K562 (cell line): ENCODE results near the gene NR1H3. TPM values are rescaled to one million over a fixed set of nuclear protein-coding genes. Genes with fewer than 3 reads are reported as not detected.

ENCODE experiments used
- ATF7 ChIP-seq: fragments of 450-650 bp; IDR thresholded peaks from 2 replicates; pipeline ENCODE4 v1.7.1; 2014; ENCODE audit warnings: mild to moderate bottlenecking, moderate library complexity
- BCL6 ChIP-seq: fragments of 250-450 bp; sonication (Bioruptor Pico); IDR thresholded peaks from 2 replicates; pipeline ENCODE4 v1.4.0; 2020
- CHD1 ChIP-seq: fragments of 200-600 bp; sonication (generic); IDR thresholded peaks from one replicate; pipeline ENCODE4 v1.6.1; 2012; ENCODE audit warnings: mild to moderate bottlenecking, moderate library complexity, low read length, inconsistent platforms
- CREM ChIP-seq: IDR thresholded peaks from 2 replicates; pipeline ENCODE4 v1.6.1; 2014; ENCODE audit warnings: antibody characterized with exemption, low read depth
- FOXJ3 ChIP-seq: sonication (generic); formaldehyde crosslinking; IDR thresholded peaks from 2 replicates; pipeline ENCODE4 v1.4.0; 2020; ENCODE audit warnings: mild to moderate bottlenecking, missing genetic modification reagents
- HBP1 ChIP-seq: fragments of 450-650 bp; formaldehyde crosslinking; IDR thresholded peaks from 2 replicates; pipeline ENCODE4 v1.4.0; 2022; ENCODE audit warnings: missing genetic modification characterization
- MAZ ChIP-seq, 2 experiments: fragments of 450-650 bp in 1 of 2; sonication (generic) in 1 of 2; formaldehyde crosslinking; IDR thresholded peaks in 1 of 2; conservative IDR thresholded peaks in 1 of 2; 2 replicates each; pipeline versions ENCODE4 v1.4.0 to v1.5.0; 2020; ENCODE audit warnings: mild to moderate bottlenecking in 1 of 2, missing genetic modification reagents in 1 of 2
- MBD2 ChIP-seq: sonication (generic); IDR thresholded peaks from 2 replicates; pipeline ENCODE4 v1.6.1; 2016; ENCODE audit warnings: low read depth, borderline replicate concordance
- NFRKB ChIP-seq: fragments of 450-650 bp; IDR thresholded peaks from 2 replicates; pipeline ENCODE4 v1.6.1; 2016; ENCODE audit warnings: low read depth
- PHF20 ChIP-seq: fragments of 450-650 bp; IDR thresholded peaks from 2 replicates; pipeline ENCODE4 v1.6.1; 2018; ENCODE audit not compliant: partially characterized antibody
- RBM34 ChIP-seq: fragments of 200-400 bp; formaldehyde crosslinking; IDR thresholded peaks from 2 replicates; pipeline ENCODE4 v1.6.1; 2018; ENCODE audit warnings: low read length, borderline replicate concordance; ENCODE audit not compliant: insufficient read depth
- RFX1 ChIP-seq: fragments of 450-650 bp; IDR thresholded peaks from 2 replicates; pipeline ENCODE4 v1.6.1; 2016; ENCODE audit warnings: mild to moderate bottlenecking, moderate library complexity
- SLC30A9 ChIP-seq: fragments of 250-450 bp; sonication (Bioruptor Pico); IDR thresholded peaks from 2 replicates; pipeline ENCODE4 v1.8.0; 2022; ENCODE audit warnings: mild to moderate bottlenecking, moderate library complexity
- SMAD4 ChIP-seq: fragments of 250-450 bp; sonication (Bioruptor Pico); conservative IDR thresholded peaks from 2 replicates; pipeline ENCODE4 v1.8.0; 2021; ENCODE audit warnings: inconsistent platforms, mild to moderate bottlenecking, moderate library complexity
- SRF ChIP-seq, 2 experiments: fragments of 250-450, 450-650 bp in 1 of 2; sonication (Bioruptor Pico) in 1 of 2; sonication (generic) in 1 of 2; formaldehyde crosslinking; IDR thresholded peaks; 2 replicates each; pipeline versions ENCODE4 v1.5.0 to v1.5.1; 2020 to 2022; ENCODE audit warnings: mild to moderate bottlenecking in 1 of 2, missing genetic modification reagents in 1 of 2
- TAL1 ChIP-seq: fragments of 450-650 bp; IDR thresholded peaks from 2 replicates; pipeline ENCODE4 v1.6.1; 2016; ENCODE audit warnings: mild to moderate bottlenecking
- TFE3 ChIP-seq: fragments of 450-650 bp; formaldehyde crosslinking; IDR thresholded peaks from 2 replicates; pipeline ENCODE4 v1.4.0; 2020; ENCODE audit warnings: mild to moderate bottlenecking, mixed read lengths
- TGIF2 ChIP-seq: sonication (generic); formaldehyde crosslinking; IDR thresholded peaks from 2 replicates; pipeline ENCODE4 v1.8.1; 2022; ENCODE audit warnings: mild to moderate bottlenecking, missing genetic modification reagents, moderate library complexity
- U2AF2 ChIP-seq: fragments of 200-400 bp; formaldehyde crosslinking; optimal IDR thresholded peaks from 2 replicates; pipeline ENCODE3; 2017; ENCODE audit warnings: low read depth, mild to moderate bottlenecking, low read length
- YY1 ChIP-seq, 3 experiments: IDR thresholded peaks; 2 replicates each; pipeline ENCODE4 v1.6.1; 2011; ENCODE audit warnings: low read length in 2 of 3, mild to moderate bottlenecking in 2 of 3, moderate library complexity in 2 of 3, borderline replicate concordance in 1 of 3, control low read depth in 1 of 3, low read depth in 1 of 3; ENCODE audit not compliant: insufficient read depth in 3 of 3, insufficient replicate concordance in 2 of 3, control insufficient read depth in 1 of 3, insufficient read length in 1 of 3; ENCODE audit errors: extremely low read depth in 1 of 3
- ZNF311 ChIP-seq: fragments of 250-450 bp; sonication (Bioruptor Pico); IDR thresholded peaks from 2 replicates; pipeline ENCODE4 v1.4.0; 2020; ENCODE audit warnings: mild to moderate bottlenecking, moderate library complexity
- ZNF589 ChIP-seq: fragments of 200-800 bp; sonication (Bioruptor generic); IDR thresholded peaks from 2 replicates; pipeline ENCODE4 v1.6.1; 2016; ENCODE audit warnings: low read depth, missing genetic modification characterization, missing compliant biosample characterization
- ZNF668 ChIP-seq: fragments of 250-450 bp; sonication (Bioruptor Pico); IDR thresholded peaks from 2 replicates; pipeline ENCODE4 v1.8.0; 2022; ENCODE audit warnings: mild to moderate bottlenecking, inconsistent platforms
- ZNF764 ChIP-seq: fragments of 250-450 bp; sonication (Bioruptor Pico); IDR thresholded peaks from 2 replicates; pipeline ENCODE4 v1.4.0; 2020; ENCODE audit warnings: low read depth, mild to moderate bottlenecking, moderate library complexity
- polyA plus RNA-seq, 8 experiments: library from polyadenylated mRNA; depleted of rRNA in 4 of 8; stranded (reverse) in 5 of 8; unstranded in 3 of 8; fragments of >200 nt; fragmentation: Nextera tagmentation in 2 of 8; fragmentation: Illumina TruSeq in 1 of 8; extraction: Ambion mirVana in 2 of 8; extraction: Trizol in 1 of 8; gene quantifications; 2 replicates each; pipeline versions ENCODE4 v1.2.1 to v1.2.3, GENCODE V29; 2011 to 2014; ENCODE audit warnings: inconsistent platforms in 1 of 8, missing spikeins in 1 of 8
- total RNA-seq, 7 experiments: library from RNA; depleted of rRNA in 6 of 7; stranded (reverse); fragments of >200 nt in 6 of 7; fragmentation: Illumina TruSeq in 2 of 7; extraction: Trizol in 2 of 7; gene quantifications; 2 replicates each; pipeline versions ENCODE4 v1.2.1 to v1.2.3, GENCODE V29; 2011 to 2021; ENCODE audit warnings: low replicate concordance in 1 of 7
- TF ChIP-seq, protein P1 (sequence below), 3 experiments: fragments of 200-800 bp in 1 of 3; sonication (Bioruptor generic) in 1 of 3; sonication (generic) in 1 of 3; formaldehyde crosslinking in 1 of 3; IDR thresholded peaks; 2 replicates each; pipeline versions ENCODE4 v1.6.1 to v1.8.0; 2016 to 2022; ENCODE audit warnings: mild to moderate bottlenecking in 2 of 3, missing compliant biosample characterization in 2 of 3, missing genetic modification characterization in 2 of 3, missing genetic modification reagents in 1 of 3

The NR1H3 gene
- total and polyA plus RNA-seq, 9 of the 15 experiments (the other 6 are each of a cell fraction or from before 2014, with no cell fraction given) = 8.2 to 26.0 (median 11.9) TPM

DNA sequence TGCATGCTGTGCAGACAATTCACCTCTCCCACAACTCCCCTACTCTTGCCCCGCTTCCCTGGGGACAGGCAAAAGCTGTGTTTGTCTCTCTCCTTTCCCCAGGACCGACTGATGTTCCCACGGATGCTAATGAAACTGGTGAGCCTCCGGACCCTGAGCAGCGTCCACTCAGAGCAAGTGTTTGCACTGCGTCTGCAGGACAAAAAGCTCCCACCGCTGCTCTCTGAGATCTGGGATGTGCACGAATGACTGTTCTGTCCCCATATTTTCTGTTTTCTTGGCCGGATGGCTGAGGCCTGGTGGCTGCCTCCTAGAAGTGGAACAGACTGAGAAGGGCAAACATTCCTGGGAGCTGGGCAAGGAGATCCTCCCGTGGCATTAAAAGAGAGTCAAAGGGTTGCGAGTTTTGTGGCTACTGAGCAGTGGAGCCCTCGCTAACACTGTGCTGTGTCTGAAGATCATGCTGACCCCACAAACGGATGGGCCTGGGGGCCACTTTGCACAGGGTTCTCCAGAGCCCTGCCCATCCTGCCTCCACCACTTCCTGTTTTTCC is 10.7 kb downstream of the NR1H3 start (continued):
- TF ChIP-seq MBD2 (no peak), ZNF589 (0 out of 2 replicates have a peak, but pooled peaks have one; percentile 10), HBP1 (no peak), CHD1 (no peak), ZNF764 (CRISPR knock-in tag) (no peak), TGIF2 (CRISPR knock-in tag) (no peak), SMAD4 (no peak; the same call in 1 of the 2 replicates), YY1 (IDR thresholded peaks at IDR 0.05; ENCODE audit: borderline replicate concordance in 1 of 3, control insufficient read depth in 1 of 3, extremely low read depth in 1 of 3, insufficient read depth in 3 of 3, insufficient read length in 1 of 3, insufficient replicate concordance in 2 of 3, low read depth in 1 of 3, low read length in 2 of 3) (no peak), PHF20 (peak; percentile 11), ZNF668 (0 out of 2 replicates have a peak, but pooled peaks have one; percentile 8), BCL6 (no peak), FOXJ3 (CRISPR knock-in tag) (no peak), ZNF311 (CRISPR knock-in tag) (peak; percentile 59; the same call in 1 of the 2 replicates), NFRKB (peak; percentile 58; the same call in 1 of the 2 replicates), RBM34 (no peak), TFE3 (CRISPR knock-in tag) (no peak), U2AF2 (no peak), ATF7 (no peak), CREM (no peak), SLC30A9 (no peak), TAL1 (no peak), RFX1 (no peak), MAZ (CRISPR knock-in tag; conservative IDR thresholded peaks at IDR 0.05 in 1 of 2, IDR thresholded peaks at IDR 0.05 in 1 of 2) (no peak; a peak in 1 of 4 replicates), SRF (CRISPR knock-in tag; IDR thresholded peaks at IDR 0.05) (no peak)
- TF ChIP-seq, protein P1, sequence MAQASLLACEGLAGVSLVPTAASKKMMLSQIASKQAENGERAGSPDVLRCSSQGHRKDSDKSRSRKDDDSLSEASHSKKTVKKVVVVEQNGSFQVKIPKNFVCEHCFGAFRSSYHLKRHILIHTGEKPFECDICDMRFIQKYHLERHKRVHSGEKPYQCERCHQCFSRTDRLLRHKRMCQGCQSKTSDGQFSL (CRISPR knock-in tag; IDR thresholded peaks at IDR 0.05) = no peak
- TF ChIP-seq, protein P1 (tag; IDR thresholded peaks at IDR 0.05) = no peak
